A549 (cell line): Measurements from ENCODE around the gene TMEM82. TPM values are rescaled to one million over a fixed set of nuclear protein-coding genes. Genes with fewer than 3 reads are reported as not detected.

Experiments
- ATAC-seq, 2 experiments: fragments of 200-7000 bp in 1 of 2; fragments of >200 bp in 1 of 2; cut with Nextera tagmentation in 1 of 2; cut with Tn5 transposase in 1 of 2; 3 replicates each; pipeline versions ENCODE4 v1.8.0 to v1.9.1; 2018 to 2020; ENCODE audit warnings: mild to moderate bottlenecking in 1 of 2, moderate library complexity in 1 of 2
- CTCF ChIA-PET: fragments of 300-600 bp; sonication (Branson Sonifier 250); formaldehyde crosslinking; extraction: SDS; loops from one replicate; lab custom pipeline; 2021; ENCODE audit warnings: antibody characterized with exemption, inconsistent platforms; lab: Yijun Ruan, JAX
- POLR2A ChIA-PET: fragments of 350-600 bp; formaldehyde crosslinking; extraction: SDS; loops from one replicate; lab custom pipeline; 2021; ENCODE audit warnings: antibody characterized with exemption, inconsistent platforms; lab: Yijun Ruan, JAX
- DNase-seq, 2 experiments: peaks; one replicate each; pipeline versions ENCODE4 v3.0.0 to v3.0.0-alpha.2; 2011 to 2016; ENCODE audit warnings: low read depth in 1 of 2, low spot score in 1 of 2
- FAIRE-seq: peaks from 2 replicates; lab custom pipeline; 2011; peaks lifted over from hg19 to GRCh38; lab: Jason Lieb, UNC
- H3K27ac ChIP-seq, 2 experiments: fragments of >200 bp; sonication (Bioruptor Twin); formaldehyde crosslinking; 3 replicates each; pipeline ENCODE4 v1.5.1; 2016 to 2017
- H3K4me1 ChIP-seq: fragments of >200 bp; sonication (Bioruptor Twin); formaldehyde crosslinking; 3 replicates; pipeline ENCODE4 v1.6.1; 2016
- H3K4me2 ChIP-seq: fragments of >200 bp; sonication (Bioruptor Twin); formaldehyde crosslinking; 3 replicates; pipeline ENCODE4 v1.6.1; 2016
- H3K4me3 ChIP-seq: fragments of >200 bp; sonication (Bioruptor Twin); formaldehyde crosslinking; 3 replicates; pipeline ENCODE4 v1.5.1; 2016
- H3K9me3 ChIP-seq: fragments of >200 bp; sonication (Bioruptor Twin); formaldehyde crosslinking; 3 replicates; pipeline ENCODE4 v1.6.1; 2016
- CHD2 ChIP-seq: fragments of 150-350 bp; IDR thresholded peaks from 2 replicates; pipeline ENCODE4 v1.6.1; 2014; ENCODE audit warnings: low read length; ENCODE audit not compliant: partially characterized antibody
- E2F6 ChIP-seq: IDR thresholded peaks from 2 replicates; pipeline ENCODE4 v1.6.1; 2012; ENCODE audit warnings: low read depth, borderline replicate concordance
- EP300 ChIP-seq, 2 experiments: fragments of >200 bp; sonication (Bioruptor Twin); formaldehyde crosslinking; IDR thresholded peaks; 2 replicates in 1 of 2; 3 replicates in 1 of 2; pipeline ENCODE4 v1.6.1; 2016 to 2017
- ESRRA ChIP-seq: fragments of 150-350 bp; IDR thresholded peaks from 2 replicates; pipeline ENCODE4 v1.6.1; 2014; ENCODE audit warnings: mild to moderate bottlenecking, low read length, borderline replicate concordance
- FOXS1 ChIP-seq: fragments of 250-450 bp; sonication (Bioruptor Pico); IDR thresholded peaks from 2 replicates; pipeline ENCODE4 v1.5.0; 2020; ENCODE audit warnings: mild to moderate bottlenecking, moderate library complexity
- GATA3 ChIP-seq: IDR thresholded peaks from 2 replicates; pipeline ENCODE4 v1.6.1; 2012; ENCODE audit warnings: borderline replicate concordance
- HDAC2 ChIP-seq: fragments of 200-600 bp; sonication (generic); IDR thresholded peaks from 2 replicates; pipeline ENCODE4 v1.6.1; 2016
- HES2 ChIP-seq: fragments of >200 bp; sonication (Bioruptor Twin); formaldehyde crosslinking; IDR thresholded peaks from 2 replicates; pipeline ENCODE4 v1.6.1; 2016
- HMGXB4 ChIP-seq: fragments of 250-450 bp; sonication (Bioruptor Pico); IDR thresholded peaks from 2 replicates; pipeline ENCODE4 v1.5.0; 2021; ENCODE audit warnings: mild to moderate bottlenecking, moderate library complexity, borderline replicate concordance
- HOXA7 ChIP-seq: fragments of 250-450 bp; sonication (Bioruptor Pico); IDR thresholded peaks from 2 replicates; pipeline ENCODE4 v1.5.0; 2020; ENCODE audit warnings: mild to moderate bottlenecking, moderate library complexity
- HOXB5 ChIP-seq: fragments of 250-450 bp; sonication (Bioruptor Pico); IDR thresholded peaks from 2 replicates; pipeline ENCODE4 v1.5.0; 2020; ENCODE audit warnings: mild to moderate bottlenecking, moderate library complexity
- JUN ChIP-seq, 2 experiments: fragments of >200 bp; sonication (Bioruptor Twin); formaldehyde crosslinking; IDR thresholded peaks; 2 replicates in 1 of 2; 3 replicates in 1 of 2; pipeline ENCODE4 v1.6.1; 2016 to 2017
- JUNB ChIP-seq: fragments of >200 bp; sonication (Bioruptor Twin); formaldehyde crosslinking; IDR thresholded peaks from 2 replicates; pipeline ENCODE4 v1.6.1; 2016
- KDM5A ChIP-seq: fragments of 200-600 bp; sonication (generic); IDR thresholded peaks from 2 replicates; pipeline ENCODE4 v1.6.1; 2016; ENCODE audit warnings: antibody characterized with exemption, mild to moderate bottlenecking
- MAFK ChIP-seq: fragments of 450-650 bp; IDR thresholded peaks from 2 replicates; pipeline ENCODE4 v1.6.1; 2014; ENCODE audit not compliant: partially characterized antibody
- NFE2L2 ChIP-seq: fragments of 150-350 bp; conservative IDR thresholded peaks from 2 replicates; pipeline ENCODE4 v1.6.1; 2014; ENCODE audit warnings: low read length
- NPAS2 ChIP-seq: fragments of 250-450 bp; sonication (Bioruptor Pico); IDR thresholded peaks from 2 replicates; pipeline ENCODE4 v1.8.0; 2022; ENCODE audit warnings: mild to moderate bottlenecking, moderate library complexity, borderline replicate concordance
- NR3C1 ChIP-seq: fragments of >200 bp; sonication (Bioruptor Twin); formaldehyde crosslinking; IDR thresholded peaks from 3 replicates; pipeline ENCODE4 v1.6.1; 2017
- POLR2AphosphoS2 ChIP-seq: conservative IDR thresholded peaks from 2 replicates; pipeline ENCODE4 v1.6.1; 2012; ENCODE audit warnings: low read length, improper control_type of control experiment, inconsistent platforms
- RARB ChIP-seq: fragments of 250-450 bp; sonication (Bioruptor Pico); IDR thresholded peaks from 2 replicates; pipeline ENCODE4 v1.8.0; 2021; ENCODE audit warnings: mild to moderate bottlenecking, moderate library complexity
- RCOR1 ChIP-seq: fragments of 150-350 bp; IDR thresholded peaks from 2 replicates; pipeline ENCODE4 v1.6.1; 2014; ENCODE audit warnings: antibody characterized with exemption, low read length, low read depth
- RFX5 ChIP-seq: fragments of 450-650 bp; IDR thresholded peaks from 2 replicates; pipeline ENCODE4 v1.7.1; 2014; ENCODE audit warnings: antibody characterized with exemption, mild to moderate bottlenecking, moderate library complexity
- TFCP2L1 ChIP-seq: fragments of 250-450 bp; sonication (Bioruptor Pico); IDR thresholded peaks from 2 replicates; pipeline ENCODE4 v1.5.0; 2021; ENCODE audit warnings: mild to moderate bottlenecking
- ZC3H11A ChIP-seq: fragments of 450-650 bp; IDR thresholded peaks from 2 replicates; pipeline ENCODE4 v1.6.1; 2014; ENCODE audit warnings: antibody characterized with exemption, mild to moderate bottlenecking
- ZFP36 ChIP-seq: fragments of 450-650 bp; IDR thresholded peaks from 2 replicates; pipeline ENCODE4 v1.6.1; 2014; ENCODE audit warnings: borderline replicate concordance; ENCODE audit not compliant: partially characterized antibody
- ZNF302 ChIP-seq: fragments of 250-450 bp; sonication (Bioruptor Pico); IDR thresholded peaks from 2 replicates; pipeline ENCODE4 v1.9.0; 2021; ENCODE audit warnings: inconsistent platforms, mild to moderate bottlenecking, moderate library complexity
- WGBS: methylation state at CpG from one replicate; pipeline ENCODE4 v1.1.6; 2017; ENCODE audit errors: missing lambda C conversion rate; 5-methylcytosine and 5-hydroxymethylcytosine counted together
- polyA plus RNA-seq, 4 experiments: library from polyadenylated mRNA; depleted of rRNA in 3 of 4; stranded (reverse); fragments of >200 nt; fragmentation: RNase III in 1 of 4; extraction: RNeasy Plus Mini Kit Qiagen cat#74134 plus additional on column Dnase treatment in 1 of 4; gene quantifications; 2 replicates in 3 of 4; 3 replicates in 1 of 4; pipeline ENCODE4 v1.2.3, GENCODE V29; 2011 to 2017
- TF ChIP-seq, protein P1 (sequence below): fragments of 150-350 bp; IDR thresholded peaks from 2 replicates; pipeline ENCODE4 v1.6.1; 2014; ENCODE audit warnings: low read depth, mild to moderate bottlenecking, low read length
- TF ChIP-seq, protein P2 (sequence below): fragments of >200 bp; sonication (Bioruptor Twin); formaldehyde crosslinking; IDR thresholded peaks from 3 replicates; pipeline ENCODE4 v1.6.1; 2016

Gene TMEM82
- polyA plus RNA-seq, 2 of the 4 experiments (the other 2 are of a cell fraction) = not detected

DNA sequence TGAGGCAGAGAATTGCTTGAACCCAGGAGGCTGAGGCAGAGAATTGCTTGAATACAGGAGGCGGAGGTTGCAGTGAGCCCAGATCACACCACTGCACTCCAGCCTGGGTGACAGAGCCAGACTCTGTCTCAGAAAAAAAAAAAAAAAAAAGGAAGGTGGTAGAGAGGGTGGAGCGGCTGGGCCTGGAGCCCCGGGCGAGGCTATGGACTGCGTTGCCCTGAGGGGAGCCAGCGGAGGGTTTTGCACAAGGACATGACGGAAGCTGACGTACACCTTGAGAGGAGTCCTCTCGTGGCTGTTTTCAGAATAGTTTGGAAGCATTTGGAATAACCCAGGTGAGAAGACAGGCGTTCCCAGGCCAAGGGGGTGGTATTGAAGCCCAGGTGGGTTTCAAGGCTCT lies 9.4 kb downstream of the TMEM82 start:
- ATAC-seq (no peak), DNase-seq (no peak), FAIRE-seq (no peak)
- CTCF ChIA-PET = no interaction called here
- Histone ChIP-seq H3K9me3 (no peaks in the 10 kb centered on the region), H3K4me3 (no peak overlapping the region), H3K4me2 (no peak overlapping the region), H3K4me1 (peaks cover 29% of the 10 kb centered on the region), H3K27ac (no peak overlapping the region)
- 88% methylated on average over 10 of the region's 10 CpGs for WGBS
- POLR2A ChIA-PET = no interaction called here
- TF ChIP-seq RFX5 (no peak), KDM5A (no peak), JUN (IDR thresholded peaks at IDR 0.05) (no peak), RCOR1 (no peak), NFE2L2 (no peak)
- TF ChIP-seq, protein P1, sequence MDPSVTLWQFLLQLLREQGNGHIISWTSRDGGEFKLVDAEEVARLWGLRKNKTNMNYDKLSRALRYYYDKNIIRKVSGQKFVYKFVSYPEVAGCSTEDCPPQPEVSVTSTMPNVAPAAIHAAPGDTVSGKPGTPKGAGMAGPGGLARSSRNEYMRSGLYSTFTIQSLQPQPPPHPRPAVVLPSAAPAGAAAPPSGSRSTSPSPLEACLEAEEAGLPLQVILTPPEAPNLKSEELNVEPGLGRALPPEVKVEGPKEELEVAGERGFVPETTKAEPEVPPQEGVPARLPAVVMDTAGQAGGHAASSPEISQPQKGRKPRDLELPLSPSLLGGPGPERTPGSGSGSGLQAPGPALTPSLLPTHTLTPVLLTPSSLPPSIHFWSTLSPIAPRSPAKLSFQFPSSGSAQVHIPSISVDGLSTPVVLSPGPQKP = no peak

GRCh38 chr1:15753776-15754175 lies 11.5 kb downstream of the TMEM82 start:
- ATAC-seq (no peak), FAIRE-seq (no peak), DNase-seq (no peak)
- WGBS = 83% methylated on average over 9 of the region's 10 CpGs
- ChIA-PET POLR2A (no interaction called here), CTCF (interaction anchor here (1.0 to 1.5 kb wide), 3 partner anchors 12 to 158 kb away, joined by 3 to 4 read pairs (median 4); no protein-coding TSS in a partner anchor)
- Histone ChIP-seq H3K4me1 (peaks cover 38% of the 10 kb centered on the region), H3K4me3 (no peak overlapping the region), H3K4me2 (no peak overlapping the region), H3K9me3 (no peaks in the 10 kb centered on the region), H3K27ac (peak overlapping the region in 1 of 2 experiments; percentile 10; a peak in 1 of 6 replicates)
- no peak for TF ChIP-seq NPAS2 (CRISPR knock-in tag)
- TF ChIP-seq POLR2AphosphoS2 = no peak

DNA sequence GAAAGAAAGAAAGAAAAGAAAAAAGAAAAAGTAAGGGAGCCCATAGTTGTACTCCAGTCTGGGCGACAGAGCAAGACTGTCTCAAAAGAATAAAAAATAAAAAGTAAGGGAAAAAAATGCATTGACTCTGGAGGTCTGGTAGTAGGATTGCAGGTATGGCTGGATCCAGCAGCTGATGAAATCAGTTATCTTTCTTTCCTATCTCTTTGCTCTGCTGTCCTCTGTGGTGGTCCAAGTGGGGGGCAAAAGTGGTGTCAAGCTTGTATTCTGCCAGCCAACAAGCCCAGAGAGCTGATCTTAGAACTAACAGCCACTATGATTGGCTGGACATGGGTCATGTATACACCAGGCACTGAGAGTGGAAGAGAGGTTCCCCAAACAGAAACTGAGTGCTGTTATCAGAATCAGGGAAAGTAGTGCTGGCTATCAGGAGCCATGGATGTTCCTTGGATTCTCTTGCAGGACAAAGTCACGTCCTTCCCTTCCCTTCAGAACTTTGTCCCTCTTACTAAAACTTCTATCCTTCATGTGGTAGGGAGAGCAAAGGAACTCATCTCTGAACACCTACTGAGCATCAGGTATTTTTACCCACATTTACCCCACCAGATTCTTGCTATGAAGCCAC lies 12.8 kb downstream of the TMEM82 start:
- no peaks in the 10 kb centered on the region for H3K9me3 ChIP-seq
- CTCF ChIA-PET = no interaction called here
- 0 out of 3 replicates have a peak overlapping the region, but pooled peaks have one; percentile 33 for H3K4me2 ChIP-seq
- no peak overlapping the region for H3K4me3 ChIP-seq
- peak overlapping the region in 1 of 2 experiments; percentile 57; a peak in 3 of 6 replicates for H3K27ac ChIP-seq
- no peak for FAIRE-seq
- no peak for DNase-seq
- no peak for ATAC-seq
- no peak for TF ChIP-seq GATA3
- TF ChIP-seq ZC3H11A = no peak
- TF ChIP-seq RARB = no peak
- no peak for TF ChIP-seq FOXS1 (CRISPR knock-in tag)
- TF ChIP-seq HOXA7 (CRISPR knock-in tag) = no peak
- TF ChIP-seq RCOR1 = no peak
- no peak for TF ChIP-seq POLR2AphosphoS2
- no peak for TF ChIP-seq ESRRA
- TF ChIP-seq NR3C1 = no peak
- no peak for TF ChIP-seq HOXB5 (CRISPR knock-in tag)
- no peak for TF ChIP-seq EP300 (IDR thresholded peaks at IDR 0.05)
- TF ChIP-seq MAFK = no peak
- 90% methylated on average over 2 of the region's 2 CpGs for WGBS
- POLR2A ChIA-PET = no interaction called here
- peaks cover 35% of the 10 kb centered on the region for H3K4me1 ChIP-seq

GRCh38 chr1:15755646-15756040 lies 13.3 kb downstream of the TMEM82 start:
- no peak for ATAC-seq
- no peak for FAIRE-seq
- H3K9me3 ChIP-seq = no peaks in the 10 kb centered on the region
- ChIA-PET POLR2A (no interaction called here), CTCF (interaction anchor here (1.1 kb wide), 1 partner anchor 21 kb away, joined by 4 read pairs; no protein-coding TSS in a partner anchor)
- peak overlapping the region; percentile 33; the same call in 2 of the 3 replicates for H3K4me2 ChIP-seq
- WGBS = 81% methylated on average over 4 of the region's 4 CpGs
- peak overlapping the region in 1 of 2 experiments; percentile 57; a peak in 3 of 6 replicates for H3K27ac ChIP-seq
- no peak overlapping the region for H3K4me3 ChIP-seq
- no peak for DNase-seq
- peaks cover 41% of the 10 kb centered on the region for H3K4me1 ChIP-seq
- TF ChIP-seq CHD2 (no peak), HMGXB4 (CRISPR knock-in tag) (no peak), HES2 (no peak), JUNB (no peak), ZFP36 (no peak), ESRRA (no peak), TFCP2L1 (CRISPR knock-in tag) (no peak), E2F6 (no peak), ZNF302 (no peak), HDAC2 (no peak)
- TF ChIP-seq, protein P2, sequence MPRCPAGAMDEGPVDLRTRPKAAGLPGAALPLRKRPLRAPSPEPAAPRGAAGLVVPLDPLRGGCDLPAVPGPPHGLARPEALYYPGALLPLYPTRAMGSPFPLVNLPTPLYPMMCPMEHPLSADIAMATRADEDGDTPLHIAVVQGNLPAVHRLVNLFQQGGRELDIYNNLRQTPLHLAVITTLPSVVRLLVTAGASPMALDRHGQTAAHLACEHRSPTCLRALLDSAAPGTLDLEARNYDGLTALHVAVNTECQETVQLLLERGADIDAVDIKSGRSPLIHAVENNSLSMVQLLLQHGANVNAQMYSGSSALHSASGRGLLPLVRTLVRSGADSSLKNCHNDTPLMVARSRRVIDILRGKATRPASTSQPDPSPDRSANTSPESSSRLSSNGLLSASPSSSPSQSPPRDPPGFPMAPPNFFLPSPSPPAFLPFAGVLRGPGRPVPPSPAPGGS = no peak
